T-helper 2 cell treated with Interferon-gamma antibody and Interleukin-4, amounts not matched to agents 5 μg/mL and 100 μg/mL, for 36 hours (primary cell): ENCODE measurements around the gene TRAM2.

Experiments used
- DNase-seq: peaks from one replicate; pipeline ENCODE4 v3.0.0; 2021; ENCODE audit warnings: low spot score
- H3K27ac Mint-ChIP-seq: one replicate; pipeline ENCODE4 v1.8.0; 2021; ENCODE audit warnings: mild to moderate bottlenecking, mixed read lengths
- H3K27me3 Mint-ChIP-seq: one replicate; pipeline ENCODE4 v1.8.0; 2021; ENCODE audit warnings: low read depth, mixed read lengths
- H3K36me3 Mint-ChIP-seq: one replicate; pipeline ENCODE4 v1.8.0; 2021; ENCODE audit warnings: low read depth, mixed read lengths
- H3K4me1 Mint-ChIP-seq: one replicate; pipeline ENCODE4 v1.8.0; 2021; ENCODE audit warnings: low read depth, mixed read lengths
- H3K4me3 Mint-ChIP-seq: one replicate; pipeline ENCODE4 v1.8.0; 2022; ENCODE audit warnings: mild to moderate bottlenecking, moderate library complexity, mixed read lengths
- H3K9me3 Mint-ChIP-seq: one replicate; pipeline ENCODE4 v1.8.0; 2021; ENCODE audit warnings: mixed read lengths

TRAM2 gene

GRCh38 chr6:52584203-52584602, 7.3 kb upstream of the TRAM2 start:
- Mint-ChIP-seq H3K27me3 (peaks cover 16% of the 10 kb centered on the region), H3K36me3 (no peaks in the 10 kb centered on the region), H3K27ac (no peak overlapping the region), H3K9me3 (no peaks in the 10 kb centered on the region), H3K4me3 (no peak overlapping the region), H3K4me1 (no peaks in the 10 kb centered on the region)
- DNase-seq, result no peak

GRCh38 chr6:52582996-52583395, 6.1 kb upstream of the TRAM2 start:
- Mint-ChIP-seq H3K9me3 (no peaks in the 10 kb centered on the region), H3K27me3 (peaks cover 14% of the 10 kb centered on the region), H3K4me3 (no peak overlapping the region), H3K4me1 (peaks cover 2% of the 10 kb centered on the region), H3K36me3 (no peaks in the 10 kb centered on the region), H3K27ac (no peak overlapping the region)
- DNase-seq, result no peak

- DNase-seq, result no peak
- H3K4me3 Mint-ChIP-seq, result no peak overlapping the region
- peaks cover 4% of the 10 kb centered on the region for H3K4me1 Mint-ChIP-seq
- H3K9me3 Mint-ChIP-seq, result no peaks in the 10 kb centered on the region
- no peaks in the 10 kb centered on the region for H3K36me3 Mint-ChIP-seq
- H3K27ac Mint-ChIP-seq, result no peak overlapping the region
- peaks cover 12% of the 10 kb centered on the region for H3K27me3 Mint-ChIP-seq
Measured at GRCh38 chr6:52582446-52582845, 5.6 kb upstream of the TRAM2 start.

GRCh38 chr6:52580905-52581304, 4.0 kb upstream of the TRAM2 start:
- Mint-ChIP-seq H3K36me3 (peaks cover 2% of the 10 kb centered on the region), H3K4me1 (peaks cover 7% of the 10 kb centered on the region), H3K9me3 (no peaks in the 10 kb centered on the region), H3K27me3 (peaks cover 7% of the 10 kb centered on the region), H3K4me3 (no peak overlapping the region), H3K27ac (no peak overlapping the region)
- DNase-seq, result no peak

GRCh38 chr6:52579006-52579660, 2.3 kb upstream of the TRAM2 start:
- Mint-ChIP-seq H3K4me3 (no peak overlapping the region), H3K36me3 (peaks cover 5% of the 10 kb centered on the region), H3K4me1 (peaks cover 23% of the 10 kb centered on the region), H3K27ac (no peak overlapping the region), H3K9me3 (no peaks in the 10 kb centered on the region), H3K27me3 (peaks cover 7% of the 10 kb centered on the region)
- DNase-seq, result no peak

- Mint-ChIP-seq H3K36me3 (peaks cover 8% of the 10 kb centered on the region), H3K4me1 (peaks cover 30% of the 10 kb centered on the region), H3K27ac (no peak overlapping the region), H3K9me3 (no peaks in the 10 kb centered on the region), H3K4me3 (peak overlapping the region; percentile 68), H3K27me3 (peaks cover 7% of the 10 kb centered on the region)
- no peak for DNase-seq
Measured at GRCh38 chr6:52577778-52578463, 1.1 kb upstream of the TRAM2 start.

GRCh38 chr6:52576392-52577021, 353 bp downstream of the TRAM2 start:
- H3K36me3 Mint-ChIP-seq, result peaks cover 9% of the 10 kb centered on the region
- H3K4me3 Mint-ChIP-seq, result peak overlapping the region; percentile 81
- DNase-seq, result peak; percentile 60
- peaks cover 4% of the 10 kb centered on the region for H3K27me3 Mint-ChIP-seq
- H3K9me3 Mint-ChIP-seq, result no peaks in the 10 kb centered on the region
- peaks cover 37% of the 10 kb centered on the region for H3K4me1 Mint-ChIP-seq
- peak overlapping the region; percentile 64 for H3K27ac Mint-ChIP-seq

GRCh38 chr6:52576054-52576391, 837 bp downstream of the TRAM2 start:
- H3K36me3 Mint-ChIP-seq, result peaks cover 9% of the 10 kb centered on the region
- no peak for DNase-seq
- no peaks in the 10 kb centered on the region for H3K9me3 Mint-ChIP-seq
- H3K4me3 Mint-ChIP-seq, result peak overlapping the region; percentile 81
- peaks cover 2% of the 10 kb centered on the region for H3K27me3 Mint-ChIP-seq
- peak overlapping the region; percentile 64 for H3K27ac Mint-ChIP-seq
- peaks cover 40% of the 10 kb centered on the region for H3K4me1 Mint-ChIP-seq

GRCh38 chr6:52575502-52575892, 1.4 kb downstream of the TRAM2 start:
- H3K4me1 Mint-ChIP-seq, result peaks cover 40% of the 10 kb centered on the region
- H3K27ac Mint-ChIP-seq, result peak overlapping the region; percentile 91
- no peaks in the 10 kb centered on the region for H3K9me3 Mint-ChIP-seq
- no peak for DNase-seq
- H3K4me3 Mint-ChIP-seq, result peak overlapping the region; percentile 81
- H3K36me3 Mint-ChIP-seq, result peaks cover 9% of the 10 kb centered on the region
- H3K27me3 Mint-ChIP-seq, result no peaks in the 10 kb centered on the region

GRCh38 chr6:52574709-52575501, 2.0 kb downstream of the TRAM2 start:
- Mint-ChIP-seq H3K4me1 (peaks cover 40% of the 10 kb centered on the region), H3K4me3 (peak overlapping the region; percentile 81), H3K27ac (peak overlapping the region; percentile 91), H3K27me3 (no peaks in the 10 kb centered on the region), H3K9me3 (no peaks in the 10 kb centered on the region), H3K36me3 (peaks cover 9% of the 10 kb centered on the region)
- DNase-seq, result peak; percentile 65

- H3K9me3 Mint-ChIP-seq, result no peaks in the 10 kb centered on the region
- H3K27ac Mint-ChIP-seq, result peak overlapping the region; percentile 46
- no peak for DNase-seq
- H3K36me3 Mint-ChIP-seq, result peaks cover 9% of the 10 kb centered on the region
- H3K4me3 Mint-ChIP-seq, result no peak overlapping the region
- H3K27me3 Mint-ChIP-seq, result no peaks in the 10 kb centered on the region
- H3K4me1 Mint-ChIP-seq, result peaks cover 40% of the 10 kb centered on the region
Measured at GRCh38 chr6:52573295-52573694, 3.6 kb downstream of the TRAM2 start.

GRCh38 chr6:52572536-52572935, 4.3 kb downstream of the TRAM2 start:
- Mint-ChIP-seq H3K9me3 (no peaks in the 10 kb centered on the region), H3K36me3 (peaks cover 9% of the 10 kb centered on the region), H3K4me3 (no peak overlapping the region), H3K27me3 (no peaks in the 10 kb centered on the region), H3K27ac (no peak overlapping the region), H3K4me1 (peaks cover 37% of the 10 kb centered on the region)
- DNase-seq, result no peak

GRCh38 chr6:52571099-52571755, 5.6 kb downstream of the TRAM2 start:
- peaks cover 9% of the 10 kb centered on the region for H3K36me3 Mint-ChIP-seq
- H3K4me1 Mint-ChIP-seq, result peaks cover 45% of the 10 kb centered on the region
- H3K9me3 Mint-ChIP-seq, result no peaks in the 10 kb centered on the region
- H3K27me3 Mint-ChIP-seq, result no peaks in the 10 kb centered on the region
- H3K27ac Mint-ChIP-seq, result no peak overlapping the region
- no peak for DNase-seq
- H3K4me3 Mint-ChIP-seq, result no peak overlapping the region
